ENCODE results near the gene PVALEF. TPM values are rescaled to one million over a fixed set of nuclear protein-coding genes. Genes with fewer than 3 reads are reported as not detected.

The PVALEF gene
- total and polyA plus RNA-seq, 2 of the 13 experiments (the other 11 are each of a cell fraction or from before 2014, with no cell fraction given), result 0.18 TPM

GRCh38 chr17:81197831-81198490, 32.7 kb downstream of the PVALEF start:
- H3K79me2 ChIP-seq (ENCODE audit: insufficient read depth, low read length), result no peaks in the 10 kb centered on the region
- H3K4me1 ChIP-seq (ENCODE audit: insufficient read depth, low read length), result no peaks in the 10 kb centered on the region
- no peak overlapping the region for H3K4me3 ChIP-seq (replicated peaks in 1 of 3; ENCODE audit: insufficient read depth in 1 of 3, low read depth in 2 of 3, low read length in 3 of 3)
- BruUV-seq (replicated peaks), result no TSS peak
- POLR2A ChIA-PET, result no interaction called here
- no peak overlapping the region for H2AFZ ChIP-seq (ENCODE audit: low read length)
- WGBS (ENCODE audit: low lambda C conversion rate), result 97% methylated on average over 19 of the region's 21 CpGs
- in situ Hi-C loops (cut with HindIII; ENCODE audit: extremely low pct_ligation_motif_present, low pct_unique_long_range_greater_than_20kb), result no loop called here
- CTCF ChIA-PET (ENCODE audit: low intra/inter-chr PET ratio, low total read pairs), result no interaction called here
- FAIRE-seq (no peak), ATAC-seq (no peak), DNase-seq (ENCODE audit: low spot score) (no peak)
- no peaks in the 10 kb centered on the region; the same call in 1 of the 2 replicates for H4K20me1 ChIP-seq (ENCODE audit: insufficient read depth, low read length)
- no peaks in the 10 kb centered on the region for H3K9me3 ChIP-seq (ENCODE audit: low read length)
- H3K27ac ChIP-seq (ENCODE audit: extremely low read length, insufficient read depth, low read length), result no peak overlapping the region
- no peak overlapping the region for H3K4me2 ChIP-seq (ENCODE audit: low read depth, low read length)
- no peaks in the 10 kb centered on the region for H3K27me3 ChIP-seq (ENCODE audit: control insufficient read depth in 1 of 2, insufficient read depth in 2 of 2, low read length in 2 of 2)
- H3K9ac ChIP-seq (ENCODE audit: insufficient read depth, low read depth, low read length), result no peak overlapping the region
- peaks cover 15 to 37% of the 10 kb centered on the region in 2 experiments; a peak in 4 of 5 replicates for H3K36me3 ChIP-seq (replicated peaks in 1 of 2; ENCODE audit: control insufficient read depth in 1 of 2, insufficient read depth in 2 of 2, low read length in 2 of 2)
- intact Hi-C loops (cut with micrococcal nuclease; ENCODE audit: unreplicated experiment), result no loop called here
- no peak for TF ChIP-seq FOXC1 (CRISPR knock-in tag; IDR thresholded peaks at IDR 0.05; ENCODE audit: borderline replicate concordance)
- no peak for TF ChIP-seq MED13 (CRISPR knock-in tag; IDR thresholded peaks at IDR 0.05)
- TF ChIP-seq AHDC1 (CRISPR knock-in tag; IDR thresholded peaks at IDR 0.05; ENCODE audit: borderline replicate concordance), result no peak
- no peak for TF ChIP-seq ATF7-NPFF (CRISPR knock-in tag; IDR thresholded peaks at IDR 0.05; ENCODE audit: low read depth)
- no peak for TF ChIP-seq ATM (IDR thresholded peaks at IDR 0.05; ENCODE audit: borderline replicate concordance)
- TF ChIP-seq IKZF5 (CRISPR knock-in tag; IDR thresholded peaks at IDR 0.05), result no peak
- no peak for TF ChIP-seq ZNF407 (CRISPR knock-in tag; IDR thresholded peaks at IDR 0.05; ENCODE audit: not compliant biosample characterization)
- TF ChIP-seq ZNF615 (CRISPR knock-in tag; IDR thresholded peaks at IDR 0.05; ENCODE audit: borderline replicate concordance), result no peak
